Gastrocnemius medialis (tissue), 4 donors: ENCODE measurements around the gene TLE5. TPM values are rescaled to one million over a fixed set of nuclear protein-coding genes. Genes with fewer than 3 reads are reported as not detected.
"Not testable (repeated sequence)": the region's sequence is repeated elsewhere in the genome, so short reads cannot be mapped to it uniquely, and the experiment has no call there.

ENCODE experiments used
- ATAC-seq, 2 donors: fragments of 150-250 bp; one replicate each; pipeline ENCODE4 v1.9.1; 2016
- DNase-seq, 2 donors: peaks; one replicate each; pipeline ENCODE4 v3.0.0-alpha.2; 2019
- H3K27ac ChIP-seq, 4 donors: fragments of 200-600 bp; sonication (generic); 1 replicate in 1 of 4; 2 replicates in 3 of 4; pipeline ENCODE4 v1.5.1; 2016 to 2018; ENCODE audit warnings: mild to moderate bottlenecking in 2 of 4, moderate library complexity in 1 of 4
- H3K27me3 ChIP-seq, 3 donors: fragments of 200-600 bp; sonication (generic) in 2 of 3; 1 replicate in 1 of 3; 2 replicates in 2 of 3; pipeline versions ENCODE4 v1.5.1 to v1.6.0; 2016 to 2019; ENCODE audit warnings: mild to moderate bottlenecking in 1 of 3, moderate library complexity in 1 of 3
- H3K36me3 ChIP-seq, 2 donors: fragments of 200-600 bp; sonication (generic) in 1 of 2; one replicate each; pipeline ENCODE4 v1.5.1; 2017 to 2018
- H3K4me1 ChIP-seq, 2 donors: fragments of 200-600 bp; sonication (generic) in 1 of 2; one replicate each; pipeline ENCODE4 v1.5.1; 2016 to 2017; ENCODE audit warnings: mild to moderate bottlenecking in 2 of 2
- H3K4me3 ChIP-seq, 4 donors: fragments of 200-600 bp; sonication (generic) in 3 of 4; 1 replicate in 1 of 4; 2 replicates in 3 of 4; pipeline ENCODE4 v1.5.1; 2016 to 2019; ENCODE audit warnings: mild to moderate bottlenecking in 2 of 4
- H3K9me3 ChIP-seq, 3 donors: fragments of 200-600 bp; sonication (generic) in 2 of 3; 1 replicate in 1 of 3; 2 replicates in 2 of 3; pipeline ENCODE4 v1.5.1; 2016 to 2019
- POLR2A ChIP-seq, 2 donors: fragments of 450-650 bp; IDR thresholded peaks; one replicate each; pipeline ENCODE4 v1.6.1; 2017; ENCODE audit warnings: antibody characterized with exemption in 2 of 2, mild to moderate bottlenecking in 2 of 2, moderate library complexity in 2 of 2
- in situ Hi-C, 4 donors: fragments of 200-750 bp; cut with MboI; loops; one replicate each; pipeline versions ENCODE4 v1.15.0 to v1.8.0; 2017; ENCODE audit warnings: low sequenced_read_pairs in 4 of 4
- intact Hi-C: fragments of 100-400 bp; cut with DNase I; formaldehyde crosslinking; loops from one replicate; pipeline ENCODE4 v1.15.1; 2023; ENCODE audit warnings: low total_unique reads
- total RNA-seq, 4 donors: library from RNA; depleted of rRNA; stranded (reverse); fragments of >200 nt; gene quantifications; one replicate each; pipeline versions ENCODE4 v1.1.0 to v1.2.3, GENCODE V29; 2016
- TF ChIP-seq, protein P1 (sequence below), 5 experiments: fragments of 450-650 bp in 3 of 5; fragments of 200-600 bp in 2 of 5; sonication (generic) in 2 of 5; IDR thresholded peaks in 4 of 5; conservative IDR thresholded peaks in 1 of 5; 1 replicate in 4 of 5; 2 replicates in 1 of 5; pipeline ENCODE4 v1.5.1; 2016 to 2019; ENCODE audit warnings: antibody characterized with exemption in 5 of 5, mild to moderate bottlenecking in 3 of 5, moderate library complexity in 3 of 5

TLE5 gene
- total RNA-seq, 4 donors from 2014 or later = 437 to 686 (median 474) TPM

DNA sequence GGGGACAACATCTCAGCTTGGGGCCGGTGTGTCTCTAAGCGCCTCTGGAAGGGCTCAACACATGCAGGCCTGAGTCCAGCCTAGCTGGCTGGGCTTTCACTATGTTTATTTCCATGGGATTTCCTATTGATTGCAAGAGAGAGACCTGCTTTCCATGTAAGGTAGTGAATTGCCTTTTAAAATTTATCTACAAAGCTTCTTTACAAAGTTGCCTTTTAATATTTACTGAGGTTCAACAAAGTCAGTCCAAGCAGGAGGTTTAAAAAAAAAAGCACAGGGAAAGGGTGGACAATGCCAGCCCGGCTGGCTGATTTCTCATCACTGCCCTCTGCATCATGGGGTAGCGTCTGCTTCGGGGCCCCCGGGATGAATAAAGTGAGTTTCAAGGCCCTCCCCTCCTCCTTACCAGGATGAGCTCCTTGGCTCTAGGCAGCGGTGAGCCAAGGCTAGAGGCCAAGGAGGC, 49.0 kb downstream of the TLE5 start:
- no peak for ATAC-seq
- Histone ChIP-seq H3K4me1 (no peaks in the 10 kb centered on the region), H3K27ac (no peak overlapping the region), H3K36me3 (peaks cover 0 to 25% of the 10 kb centered on the region in 2 donors), H3K9me3 (no peaks in the 10 kb centered on the region), H3K27me3 (no peaks in the 10 kb centered on the region), H3K4me3 (no peak overlapping the region)
- DNase-seq = no peak
- no peak for TF ChIP-seq POLR2A (IDR thresholded peaks at IDR 0.05)
- TF ChIP-seq, protein P1, sequence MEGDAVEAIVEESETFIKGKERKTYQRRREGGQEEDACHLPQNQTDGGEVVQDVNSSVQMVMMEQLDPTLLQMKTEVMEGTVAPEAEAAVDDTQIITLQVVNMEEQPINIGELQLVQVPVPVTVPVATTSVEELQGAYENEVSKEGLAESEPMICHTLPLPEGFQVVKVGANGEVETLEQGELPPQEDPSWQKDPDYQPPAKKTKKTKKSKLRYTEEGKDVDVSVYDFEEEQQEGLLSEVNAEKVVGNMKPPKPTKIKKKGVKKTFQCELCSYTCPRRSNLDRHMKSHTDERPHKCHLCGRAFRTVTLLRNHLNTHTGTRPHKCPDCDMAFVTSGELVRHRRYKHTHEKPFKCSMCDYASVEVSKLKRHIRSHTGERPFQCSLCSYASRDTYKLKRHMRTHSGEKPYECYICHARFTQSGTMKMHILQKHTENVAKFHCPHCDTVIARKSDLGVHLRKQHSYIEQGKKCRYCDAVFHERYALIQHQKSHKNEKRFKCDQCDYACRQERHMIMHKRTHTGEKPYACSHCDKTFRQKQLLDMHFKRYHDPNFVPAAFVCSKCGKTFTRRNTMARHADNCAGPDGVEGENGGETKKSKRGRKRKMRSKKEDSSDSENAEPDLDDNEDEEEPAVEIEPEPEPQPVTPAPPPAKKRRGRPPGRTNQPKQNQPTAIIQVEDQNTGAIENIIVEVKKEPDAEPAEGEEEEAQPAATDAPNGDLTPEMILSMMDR (IDR thresholded peaks at IDR 0.05 in 4 of 5, conservative IDR thresholded peaks at IDR 0.05 in 1 of 5) = no peak
- in situ Hi-C loops (no loop called here), intact Hi-C loops (no loop called here)

DNA sequence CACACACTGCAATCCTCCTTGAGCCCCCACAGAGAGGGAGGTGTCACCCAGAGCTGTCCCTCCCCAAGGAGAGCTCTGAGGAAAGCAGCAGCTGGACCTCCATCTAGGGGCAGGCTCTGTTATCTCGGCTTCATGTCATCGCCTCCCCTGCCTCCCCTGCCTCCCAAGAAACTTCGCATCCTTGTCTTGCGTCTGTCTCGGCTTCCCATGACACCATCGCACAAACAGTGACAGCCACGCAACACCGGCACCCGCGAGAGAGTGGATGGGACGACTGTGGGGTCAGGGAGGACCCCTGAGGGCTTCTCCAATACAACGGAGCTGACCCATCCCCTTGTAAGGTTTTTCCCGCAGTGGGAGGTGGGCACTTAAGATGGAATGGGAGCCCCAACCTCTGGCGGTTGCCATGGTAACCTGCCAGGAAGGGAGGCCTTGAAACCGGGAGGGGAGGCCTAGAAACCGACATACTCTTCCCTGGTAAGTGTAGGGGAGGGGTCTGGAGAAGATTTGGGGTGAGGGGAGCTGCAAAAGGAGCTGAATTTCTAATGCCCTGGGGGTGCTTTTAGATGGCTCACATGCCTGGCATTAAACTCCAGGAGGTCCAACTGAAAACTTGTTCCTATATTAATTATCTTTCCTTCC, 49.6 kb downstream of the TLE5 start:
- no peak for TF ChIP-seq POLR2A (IDR thresholded peaks at IDR 0.05)
- TF ChIP-seq, protein P1 (IDR thresholded peaks at IDR 0.05 in 4 of 5, conservative IDR thresholded peaks at IDR 0.05 in 1 of 5) = no peak
- intact Hi-C loops = no loop called here
- Histone ChIP-seq H3K4me3 (no peak overlapping the region), H3K36me3 (peaks cover 0 to 23% of the 10 kb centered on the region in 2 donors), H3K9me3 (no peaks in the 10 kb centered on the region), H3K27me3 (no peaks in the 10 kb centered on the region), H3K27ac (no peak overlapping the region), H3K4me1 (no peaks in the 10 kb centered on the region)
- in situ Hi-C loops = no loop called here
- ATAC-seq = no peak
- DNase-seq = no peak

DNA sequence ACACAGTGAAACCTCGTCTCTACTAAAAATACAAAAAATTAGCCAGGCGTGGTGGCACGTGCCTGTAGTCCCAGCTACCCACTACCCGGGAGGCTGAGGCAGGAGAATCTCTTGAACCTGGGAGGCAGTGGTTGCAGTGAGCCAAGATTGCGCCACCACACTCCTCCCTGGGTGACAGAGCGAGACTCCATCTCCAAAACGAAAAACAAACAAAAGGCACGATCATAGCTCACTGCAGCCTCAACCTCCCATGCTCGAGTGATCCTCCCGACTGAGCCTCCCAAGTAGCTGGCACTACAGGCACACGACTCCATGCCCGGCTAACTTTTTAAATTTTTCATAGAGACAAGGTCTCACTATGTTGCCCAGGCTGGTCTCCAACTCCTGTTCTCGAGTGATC, 50.2 kb downstream of the TLE5 start:
- H3K9me3 ChIP-seq, H3K4me1 ChIP-seq, in situ Hi-C loops, intact Hi-C loops, H3K4me3 ChIP-seq, H3K27ac ChIP-seq, H3K27me3 ChIP-seq, ATAC-seq, DNase-seq: not testable (repeated sequence)
- peaks cover 0 to 22% of the 10 kb centered on the region in 2 donors for H3K36me3 ChIP-seq

DNA sequence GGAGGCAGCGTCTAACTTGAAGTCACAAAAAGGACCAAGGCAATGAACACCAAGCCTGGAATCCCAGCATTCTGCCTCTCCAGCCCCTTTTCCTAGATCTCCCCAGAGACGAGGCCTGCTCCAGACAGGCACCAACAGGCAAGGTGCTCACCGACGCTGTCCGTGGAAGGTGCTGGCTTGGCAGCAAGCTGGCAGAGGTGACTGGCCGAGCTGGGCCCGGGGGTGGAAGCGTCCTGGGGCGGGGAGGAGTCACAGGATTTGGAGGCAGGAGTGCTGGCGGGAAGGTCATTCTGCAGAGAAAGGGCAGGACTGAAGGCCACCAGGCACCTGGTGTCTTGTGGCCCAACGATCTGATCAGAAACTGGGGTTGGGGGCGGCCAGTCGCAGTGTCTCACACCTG, 51.4 kb downstream of the TLE5 start:
- Histone ChIP-seq H3K4me1 (no peaks in the 10 kb centered on the region), H3K27ac (no peak overlapping the region), H3K27me3 (no peaks in the 10 kb centered on the region), H3K4me3 (no peak overlapping the region), H3K36me3 (peaks cover 0 to 22% of the 10 kb centered on the region in 2 donors), H3K9me3 (no peaks in the 10 kb centered on the region)
- in situ Hi-C loops (no loop called here), intact Hi-C loops (no loop called here)
- no peak for TF ChIP-seq POLR2A (IDR thresholded peaks at IDR 0.05)
- TF ChIP-seq, protein P1 (IDR thresholded peaks at IDR 0.05 in 4 of 5, conservative IDR thresholded peaks at IDR 0.05 in 1 of 5) = no peak
- ATAC-seq (no peak), DNase-seq (no peak)

DNA sequence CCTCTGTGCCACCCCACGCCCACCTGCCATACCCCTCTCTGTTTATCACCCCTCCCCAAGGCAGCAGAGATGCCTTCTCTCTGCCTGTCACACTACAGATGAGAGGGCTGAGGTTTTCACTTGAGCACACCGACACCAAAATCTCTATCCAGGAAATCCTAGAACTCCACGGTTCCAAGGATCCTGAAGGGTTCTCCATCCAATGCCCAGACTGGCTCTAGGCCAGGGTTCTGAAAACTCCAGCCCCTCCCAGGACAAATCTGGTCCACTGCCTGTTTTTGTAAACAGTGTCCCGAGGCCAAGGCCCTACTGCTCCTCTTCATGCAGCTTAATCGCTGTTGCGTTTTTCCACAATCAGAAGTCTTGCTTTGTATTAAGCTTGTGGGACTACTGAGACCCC, 53.3 kb downstream of the TLE5 start:
- Histone ChIP-seq H3K9me3 (no peaks in the 10 kb centered on the region), H3K36me3 (peaks cover 0 to 32% of the 10 kb centered on the region in 2 donors), H3K4me1 (no peaks in the 10 kb centered on the region), H3K4me3 (no peak overlapping the region), H3K27me3 (no peaks in the 10 kb centered on the region), H3K27ac (no peak overlapping the region)
- intact Hi-C loops = no loop called here
- ATAC-seq (no peak), DNase-seq (no peak)
- TF ChIP-seq, protein P1 (IDR thresholded peaks at IDR 0.05 in 4 of 5, conservative IDR thresholded peaks at IDR 0.05 in 1 of 5) = no peak
- TF ChIP-seq POLR2A (IDR thresholded peaks at IDR 0.05) = no peak
- in situ Hi-C loops = no loop called here
